Liver (tissue), 9 donors: ENCODE results near the gene RABL6. TPM values are rescaled to one million over a fixed set of nuclear protein-coding genes. Genes with fewer than 3 reads are reported as not detected.
A peak's percentile ranks its signal among the peaks of the same experiment; 100 is the strongest.

ENCODE experiments used
- DNase-seq: peaks from one replicate; pipeline ENCODE4 v3.0.0-alpha.2; 2017; ENCODE audit warnings: low spot score
- H3K27ac ChIP-seq, 2 donors: one replicate each; pipeline ENCODE4 v1.7.0; 2013; ENCODE audit warnings: inconsistent platforms in 2 of 2, low read length in 2 of 2, control low read depth in 1 of 2, low read depth in 1 of 2, mild to moderate bottlenecking in 1 of 2
- H3K27me3 ChIP-seq, 4 donors: one replicate each; pipeline versions ENCODE4 v1.6.1 to v1.7.0; 2013; ENCODE audit warnings: low read length in 3 of 4, inconsistent platforms in 1 of 4, mild to moderate bottlenecking in 1 of 4, moderate library complexity in 1 of 4; ENCODE audit not compliant: control insufficient read depth in 4 of 4, insufficient read depth in 4 of 4
- H3K36me3 ChIP-seq, 4 donors: one replicate each; pipeline versions ENCODE4 v1.6.1 to v1.7.0; 2013; ENCODE audit warnings: low read length in 3 of 4, mild to moderate bottlenecking in 3 of 4, low read depth in 1 of 4, moderate library complexity in 1 of 4; ENCODE audit not compliant: control insufficient read depth in 4 of 4, insufficient read depth in 3 of 4
- H3K4me1 ChIP-seq, 4 donors: one replicate each; pipeline versions ENCODE4 v1.6.1 to v1.7.0; 2013; ENCODE audit warnings: low read length in 3 of 4, mild to moderate bottlenecking in 3 of 4, moderate library complexity in 1 of 4; ENCODE audit not compliant: control insufficient read depth in 4 of 4, insufficient read depth in 4 of 4
- H3K4me3 ChIP-seq, 3 donors: one replicate each; pipeline versions ENCODE4 v1.6.1 to v1.7.0; 2013; ENCODE audit warnings: low read length in 3 of 3, control low read depth in 1 of 3, low read depth in 1 of 3, mild to moderate bottlenecking in 1 of 3
- H3K9ac ChIP-seq, 2 donors: one replicate each; pipeline ENCODE4 v1.7.0; 2013; ENCODE audit warnings: low read length in 2 of 2, mild to moderate bottlenecking in 2 of 2, moderate library complexity in 2 of 2, control low read depth in 1 of 2, low read depth in 1 of 2
- H3K9me3 ChIP-seq, 4 donors: one replicate each; pipeline versions ENCODE4 v1.6.1 to v1.7.0; 2013; ENCODE audit warnings: low read length in 3 of 4; ENCODE audit not compliant: control insufficient read depth in 4 of 4
- EGR1 ChIP-seq, 2 donors: IDR thresholded peaks; 2 replicates each; pipeline ENCODE4 v1.6.1; 2016 to 2018; ENCODE audit warnings: antibody characterized with exemption in 2 of 2, low read depth in 2 of 2
- FOXA1 ChIP-seq: IDR thresholded peaks from 2 replicates; pipeline ENCODE4 v1.6.1; 2016; ENCODE audit warnings: antibody characterized with exemption
- FOXA2 ChIP-seq: IDR thresholded peaks from 2 replicates; pipeline ENCODE4 v1.6.1; 2016; ENCODE audit warnings: antibody characterized with exemption
- GABPA ChIP-seq, 2 donors: IDR thresholded peaks in 1 of 2; conservative IDR thresholded peaks in 1 of 2; 2 replicates each; pipeline ENCODE4 v1.6.1; 2016; ENCODE audit warnings: antibody characterized with exemption in 2 of 2, mild to moderate bottlenecking in 1 of 2, moderate library complexity in 1 of 2
- HNF4A ChIP-seq, 2 donors: conservative IDR thresholded peaks; 2 replicates each; pipeline ENCODE4 v1.6.1; 2016; ENCODE audit warnings: antibody characterized with exemption in 2 of 2, mild to moderate bottlenecking in 2 of 2
- HNF4G ChIP-seq: IDR thresholded peaks from 2 replicates; pipeline ENCODE4 v1.6.1; 2016; ENCODE audit warnings: antibody characterized with exemption
- JUND ChIP-seq, 2 donors: IDR thresholded peaks; 2 replicates each; pipeline ENCODE4 v1.6.1; 2016; ENCODE audit warnings: antibody characterized with exemption in 2 of 2
- NR2F2 ChIP-seq: IDR thresholded peaks from 2 replicates; pipeline ENCODE4 v1.6.1; 2016; ENCODE audit warnings: antibody characterized with exemption
- RAD21 ChIP-seq, 2 donors: IDR thresholded peaks; 2 replicates each; pipeline ENCODE4 v1.6.1; 2016; ENCODE audit warnings: antibody characterized with exemption in 2 of 2, mild to moderate bottlenecking in 2 of 2
- RXRA ChIP-seq, 2 donors: IDR thresholded peaks; 2 replicates each; pipeline ENCODE4 v1.6.1; 2017 to 2018; ENCODE audit warnings: antibody characterized with exemption in 2 of 2, mild to moderate bottlenecking in 1 of 2
- SP1 ChIP-seq: IDR thresholded peaks from 2 replicates; pipeline ENCODE4 v1.6.1; 2018; ENCODE audit warnings: antibody characterized with exemption, mild to moderate bottlenecking
- TAF1 ChIP-seq: conservative IDR thresholded peaks from 2 replicates; pipeline ENCODE4 v1.6.1; 2016; ENCODE audit warnings: antibody characterized with exemption, mild to moderate bottlenecking
- YY1 ChIP-seq: IDR thresholded peaks from 2 replicates; pipeline ENCODE4 v1.6.1; 2016; ENCODE audit warnings: antibody characterized with exemption, mild to moderate bottlenecking
- WGBS: extraction: QIAGEN DNeasy Blood & Tissue Kit; methylation state at CpG from one replicate; pipeline ENCODE4 v1.1.7; 2013; 5-methylcytosine and 5-hydroxymethylcytosine counted together
- polyA plus RNA-seq, 2 donors: library from polyadenylated mRNA; stranded (reverse) in 1 of 2; unstranded in 1 of 2; fragments of 200-250 nt in 1 of 2; fragments of >200 nt in 1 of 2; fragmentation: Nextera tagmentation in 1 of 2; extraction: Ambion mirVana in 1 of 2; gene quantifications; one replicate each; pipeline versions ENCODE4 v1.2.1 to v1.2.3, GENCODE V29; 2013 to 2015
- total RNA-seq, 2 donors: library from RNA; depleted of rRNA; stranded (reverse); fragments of >200 nt; gene quantifications; one replicate each; pipeline ENCODE4 v1.2.3, GENCODE V29; 2014
- TF ChIP-seq, protein P1 (sequence below): IDR thresholded peaks from 2 replicates; pipeline ENCODE4 v1.6.1; 2016; ENCODE audit warnings: antibody characterized with exemption
- TF ChIP-seq, protein P2 (sequence below): IDR thresholded peaks from 2 replicates; pipeline ENCODE4 v1.6.1; 2016; ENCODE audit warnings: antibody characterized with exemption
- TF ChIP-seq, protein P3 (sequence below): IDR thresholded peaks from 2 replicates; pipeline ENCODE4 v1.6.1; 2016; ENCODE audit warnings: antibody characterized with exemption, mild to moderate bottlenecking
- TF ChIP-seq, protein P4 (sequence below): IDR thresholded peaks from 2 replicates; pipeline ENCODE4 v1.6.1; 2016; ENCODE audit warnings: antibody characterized with exemption
- TF ChIP-seq, protein P5 (sequence below): fragments of 150-350 bp; IDR thresholded peaks from 2 replicates; pipeline ENCODE4 v1.5.1; 2017; ENCODE audit warnings: improper control_type of control experiment, low read depth, low read length; ENCODE audit not compliant: missing input control
- donor health status: healthy.
- donor health status: healthy.
- donor health status: healthy.
- donor health status: healthy.
- donor health status: healthy.

The RABL6 gene
- total and polyA plus RNA-seq, 4 donors, result 3.6 to 32.6 (median 10.7) TPM

DNA sequence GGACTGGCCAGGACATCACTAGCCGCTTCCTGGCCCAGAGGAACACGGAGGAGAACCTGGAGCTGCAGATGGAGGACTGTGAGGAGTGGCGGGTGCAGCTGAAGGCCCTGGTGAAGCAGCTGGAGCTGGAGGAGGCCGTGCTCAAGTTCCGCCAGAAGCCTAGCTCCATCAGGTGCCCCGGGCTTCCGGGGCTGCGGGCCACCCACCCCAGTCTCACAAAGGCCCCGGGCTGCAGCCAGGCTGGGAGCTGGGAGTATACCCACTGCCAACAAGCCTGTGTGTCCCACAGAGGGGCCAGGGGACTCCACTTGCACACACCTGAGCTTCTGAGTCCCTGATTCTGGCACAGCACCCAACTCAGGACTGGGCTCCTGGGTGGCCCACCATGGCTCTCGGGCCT is 1.7 kb upstream of the RABL6 start:
- H3K27ac ChIP-seq, result no peak overlapping the region
- peaks cover 3 to 29% (median 25%) of the 10 kb centered on the region in 4 donors for H3K4me1 ChIP-seq
- peak; percentile 31 for DNase-seq
- TF ChIP-seq, protein P1, sequence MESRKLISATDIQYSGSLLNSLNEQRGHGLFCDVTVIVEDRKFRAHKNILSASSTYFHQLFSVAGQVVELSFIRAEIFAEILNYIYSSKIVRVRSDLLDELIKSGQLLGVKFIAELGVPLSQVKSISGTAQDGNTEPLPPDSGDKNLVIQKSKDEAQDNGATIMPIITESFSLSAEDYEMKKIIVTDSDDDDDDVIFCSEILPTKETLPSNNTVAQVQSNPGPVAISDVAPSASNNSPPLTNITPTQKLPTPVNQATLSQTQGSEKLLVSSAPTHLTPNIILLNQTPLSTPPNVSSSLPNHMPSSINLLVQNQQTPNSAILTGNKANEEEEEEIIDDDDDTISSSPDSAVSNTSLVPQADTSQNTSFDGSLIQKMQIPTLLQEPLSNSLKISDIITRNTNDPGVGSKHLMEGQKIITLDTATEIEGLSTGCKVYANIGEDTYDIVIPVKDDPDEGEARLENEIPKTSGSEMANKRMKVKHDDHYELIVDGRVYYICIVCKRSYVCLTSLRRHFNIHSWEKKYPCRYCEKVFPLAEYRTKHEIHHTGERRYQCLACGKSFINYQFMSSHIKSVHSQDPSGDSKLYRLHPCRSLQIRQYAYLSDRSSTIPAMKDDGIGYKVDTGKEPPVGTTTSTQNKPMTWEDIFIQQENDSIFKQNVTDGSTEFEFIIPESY, result no peak
- TF ChIP-seq JUND (IDR thresholded peaks at IDR 0.05), result no peak
- no peak for TF ChIP-seq YY1
- TF ChIP-seq SP1, result no peak
- TF ChIP-seq, protein P2, sequence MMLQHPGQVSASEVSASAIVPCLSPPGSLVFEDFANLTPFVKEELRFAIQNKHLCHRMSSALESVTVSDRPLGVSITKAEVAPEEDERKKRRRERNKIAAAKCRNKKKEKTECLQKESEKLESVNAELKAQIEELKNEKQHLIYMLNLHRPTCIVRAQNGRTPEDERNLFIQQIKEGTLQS, result no peak
- TF ChIP-seq FOXA2, result no peak
- no peak for TF ChIP-seq GABPA (IDR thresholded peaks at IDR 0.05 in 1 of 2, conservative IDR thresholded peaks at IDR 0.05 in 1 of 2)
- no peak for TF ChIP-seq EGR1 (IDR thresholded peaks at IDR 0.05; ENCODE audit: low read depth in 2 of 2)
- no peak for TF ChIP-seq TAF1
- no peak for TF ChIP-seq HNF4A (conservative IDR thresholded peaks at IDR 0.05)
- TF ChIP-seq NR2F2, result no peak
- no peak for TF ChIP-seq RXRA (IDR thresholded peaks at IDR 0.05)
- no peak for TF ChIP-seq FOXA1
- TF ChIP-seq RAD21 (IDR thresholded peaks at IDR 0.05), result no peak
- no peak overlapping the region for H3K4me3 ChIP-seq
- no peaks in the 10 kb centered on the region for H3K9me3 ChIP-seq
- peaks cover 0 to 2% (median 0%) of the 10 kb centered on the region in 4 donors for H3K36me3 ChIP-seq
- no peaks in the 10 kb centered on the region for H3K27me3 ChIP-seq
- H3K9ac ChIP-seq, result no peak overlapping the region
- WGBS, result 92% methylated on average over 10 of the region's 10 CpGs

DNA sequence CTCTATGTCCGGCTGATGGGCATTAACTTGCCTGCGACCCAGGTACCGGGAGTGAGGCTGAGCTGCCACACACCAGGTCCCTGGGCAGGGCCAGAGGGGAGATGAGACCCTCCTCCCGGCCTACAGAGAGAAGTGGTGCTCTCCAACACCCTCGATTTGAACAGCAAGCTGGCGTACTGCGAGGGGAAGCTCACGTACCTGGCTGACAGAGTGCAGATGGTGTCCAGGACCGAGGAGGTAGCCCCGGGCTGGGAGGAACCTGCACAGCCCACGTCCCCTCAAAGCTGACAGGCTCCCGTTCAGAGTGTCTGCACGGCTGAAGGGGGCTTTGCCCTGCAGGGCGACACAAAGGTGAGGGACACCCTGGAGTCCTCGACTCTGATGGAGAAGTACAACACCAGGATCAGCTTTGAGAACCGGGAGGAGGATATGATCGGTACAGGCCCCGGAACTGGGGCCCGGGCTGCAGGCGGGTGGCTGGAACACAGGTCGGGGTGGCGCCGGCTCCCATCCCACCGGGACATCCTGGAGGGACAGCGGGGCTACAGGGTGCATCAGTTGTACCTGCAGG is 1.0 kb upstream of the RABL6 start:
- peak overlapping the region; percentile 85 to 94 for H3K27ac ChIP-seq
- DNase-seq, result peak; percentile 31
- peaks cover 0 to 2% (median 0%) of the 10 kb centered on the region in 4 donors for H3K36me3 ChIP-seq
- peak overlapping the region; percentile 72 to 92 (median 74) for H3K4me3 ChIP-seq
- TF ChIP-seq, protein P3, sequence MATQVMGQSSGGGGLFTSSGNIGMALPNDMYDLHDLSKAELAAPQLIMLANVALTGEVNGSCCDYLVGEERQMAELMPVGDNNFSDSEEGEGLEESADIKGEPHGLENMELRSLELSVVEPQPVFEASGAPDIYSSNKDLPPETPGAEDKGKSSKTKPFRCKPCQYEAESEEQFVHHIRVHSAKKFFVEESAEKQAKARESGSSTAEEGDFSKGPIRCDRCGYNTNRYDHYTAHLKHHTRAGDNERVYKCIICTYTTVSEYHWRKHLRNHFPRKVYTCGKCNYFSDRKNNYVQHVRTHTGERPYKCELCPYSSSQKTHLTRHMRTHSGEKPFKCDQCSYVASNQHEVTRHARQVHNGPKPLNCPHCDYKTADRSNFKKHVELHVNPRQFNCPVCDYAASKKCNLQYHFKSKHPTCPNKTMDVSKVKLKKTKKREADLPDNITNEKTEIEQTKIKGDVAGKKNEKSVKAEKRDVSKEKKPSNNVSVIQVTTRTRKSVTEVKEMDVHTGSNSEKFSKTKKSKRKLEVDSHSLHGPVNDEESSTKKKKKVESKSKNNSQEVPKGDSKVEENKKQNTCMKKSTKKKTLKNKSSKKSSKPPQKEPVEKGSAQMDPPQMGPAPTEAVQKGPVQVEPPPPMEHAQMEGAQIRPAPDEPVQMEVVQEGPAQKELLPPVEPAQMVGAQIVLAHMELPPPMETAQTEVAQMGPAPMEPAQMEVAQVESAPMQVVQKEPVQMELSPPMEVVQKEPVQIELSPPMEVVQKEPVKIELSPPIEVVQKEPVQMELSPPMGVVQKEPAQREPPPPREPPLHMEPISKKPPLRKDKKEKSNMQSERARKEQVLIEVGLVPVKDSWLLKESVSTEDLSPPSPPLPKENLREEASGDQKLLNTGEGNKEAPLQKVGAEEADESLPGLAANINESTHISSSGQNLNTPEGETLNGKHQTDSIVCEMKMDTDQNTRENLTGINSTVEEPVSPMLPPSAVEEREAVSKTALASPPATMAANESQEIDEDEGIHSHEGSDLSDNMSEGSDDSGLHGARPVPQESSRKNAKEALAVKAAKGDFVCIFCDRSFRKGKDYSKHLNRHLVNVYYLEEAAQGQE, result no peak
- no peak for TF ChIP-seq SP1
- TF ChIP-seq, protein P4, sequence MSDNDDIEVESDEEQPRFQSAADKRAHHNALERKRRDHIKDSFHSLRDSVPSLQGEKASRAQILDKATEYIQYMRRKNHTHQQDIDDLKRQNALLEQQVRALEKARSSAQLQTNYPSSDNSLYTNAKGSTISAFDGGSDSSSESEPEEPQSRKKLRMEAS, result no peak
- TF ChIP-seq EGR1 (IDR thresholded peaks at IDR 0.05; ENCODE audit: low read depth in 2 of 2), result no peak
- TF ChIP-seq, protein P5, sequence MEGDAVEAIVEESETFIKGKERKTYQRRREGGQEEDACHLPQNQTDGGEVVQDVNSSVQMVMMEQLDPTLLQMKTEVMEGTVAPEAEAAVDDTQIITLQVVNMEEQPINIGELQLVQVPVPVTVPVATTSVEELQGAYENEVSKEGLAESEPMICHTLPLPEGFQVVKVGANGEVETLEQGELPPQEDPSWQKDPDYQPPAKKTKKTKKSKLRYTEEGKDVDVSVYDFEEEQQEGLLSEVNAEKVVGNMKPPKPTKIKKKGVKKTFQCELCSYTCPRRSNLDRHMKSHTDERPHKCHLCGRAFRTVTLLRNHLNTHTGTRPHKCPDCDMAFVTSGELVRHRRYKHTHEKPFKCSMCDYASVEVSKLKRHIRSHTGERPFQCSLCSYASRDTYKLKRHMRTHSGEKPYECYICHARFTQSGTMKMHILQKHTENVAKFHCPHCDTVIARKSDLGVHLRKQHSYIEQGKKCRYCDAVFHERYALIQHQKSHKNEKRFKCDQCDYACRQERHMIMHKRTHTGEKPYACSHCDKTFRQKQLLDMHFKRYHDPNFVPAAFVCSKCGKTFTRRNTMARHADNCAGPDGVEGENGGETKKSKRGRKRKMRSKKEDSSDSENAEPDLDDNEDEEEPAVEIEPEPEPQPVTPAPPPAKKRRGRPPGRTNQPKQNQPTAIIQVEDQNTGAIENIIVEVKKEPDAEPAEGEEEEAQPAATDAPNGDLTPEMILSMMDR, result no peak
- no peak for TF ChIP-seq HNF4G
- no peak for TF ChIP-seq NR2F2
- TF ChIP-seq GABPA (IDR thresholded peaks at IDR 0.05 in 1 of 2, conservative IDR thresholded peaks at IDR 0.05 in 1 of 2), result no peak
- H3K27me3 ChIP-seq, result no peaks in the 10 kb centered on the region
- H3K9ac ChIP-seq, result no peak overlapping the region
- H3K9me3 ChIP-seq, result no peaks in the 10 kb centered on the region
- WGBS, result 82% methylated on average over 25 of the region's 25 CpGs
- peaks cover 3 to 29% (median 25%) of the 10 kb centered on the region in 4 donors for H3K4me1 ChIP-seq
